GM12873 (cell line): ENCODE data around the gene SSH2.
A peak's percentile ranks its signal among the peaks of the same experiment; 100 is the strongest.

ENCODE experiments used
- CTCF ChIP-seq: IDR thresholded peaks from 2 replicates; pipeline ENCODE4 v1.5.1; 2012; ENCODE audit warnings: low read depth, mild to moderate bottlenecking, moderate library complexity, low read length, control low read depth; ENCODE audit not compliant: insufficient read depth; ENCODE audit errors: missing control alignments

The SSH2 gene

GRCh38 chr17:29579866-29580771 lies 349.9 kb downstream of the SSH2 start:
- peak; percentile 93 for TF ChIP-seq CTCF

DNA sequence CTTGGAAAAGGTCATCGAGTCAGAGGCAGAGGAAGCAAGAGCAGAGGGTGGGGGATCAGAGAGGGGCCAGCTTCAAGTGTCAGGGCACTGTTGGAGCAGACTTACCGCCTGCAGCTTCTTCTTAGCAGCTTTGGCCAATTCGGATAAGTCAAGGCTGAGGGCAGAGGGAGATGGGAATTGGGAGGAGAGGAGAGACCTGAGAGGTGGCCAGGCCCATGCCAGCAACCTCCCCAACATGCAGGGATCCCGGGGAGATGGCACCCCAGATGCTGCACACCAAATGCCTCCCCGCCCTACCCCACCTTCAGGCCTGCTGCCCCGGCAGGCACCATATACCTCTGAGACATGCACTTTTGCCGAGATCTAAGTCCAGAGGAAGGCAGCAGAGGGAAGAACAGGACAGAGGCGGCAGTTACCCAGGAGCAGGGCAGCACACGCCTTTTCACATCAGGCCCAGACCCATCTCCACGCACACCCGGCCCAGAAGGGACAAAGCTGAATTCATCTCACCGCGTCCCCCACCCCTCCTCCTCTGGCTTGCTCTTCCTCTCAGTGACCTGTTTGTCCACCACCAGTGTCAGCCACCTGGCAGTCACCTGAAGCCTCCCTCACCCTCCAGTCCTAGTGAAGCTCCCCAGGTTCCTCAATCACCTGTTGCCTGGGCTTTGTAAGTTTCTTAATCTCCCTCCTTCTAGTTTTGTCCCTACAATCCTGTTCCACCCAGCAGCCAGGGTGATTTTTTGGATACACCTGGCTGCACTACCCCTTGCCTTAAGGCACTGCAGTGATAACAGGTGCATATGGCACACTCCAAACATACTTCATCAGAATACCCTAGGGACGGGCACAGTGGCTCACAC lies 351.2 kb downstream of the SSH2 start:
- no peak for TF ChIP-seq CTCF

DNA sequence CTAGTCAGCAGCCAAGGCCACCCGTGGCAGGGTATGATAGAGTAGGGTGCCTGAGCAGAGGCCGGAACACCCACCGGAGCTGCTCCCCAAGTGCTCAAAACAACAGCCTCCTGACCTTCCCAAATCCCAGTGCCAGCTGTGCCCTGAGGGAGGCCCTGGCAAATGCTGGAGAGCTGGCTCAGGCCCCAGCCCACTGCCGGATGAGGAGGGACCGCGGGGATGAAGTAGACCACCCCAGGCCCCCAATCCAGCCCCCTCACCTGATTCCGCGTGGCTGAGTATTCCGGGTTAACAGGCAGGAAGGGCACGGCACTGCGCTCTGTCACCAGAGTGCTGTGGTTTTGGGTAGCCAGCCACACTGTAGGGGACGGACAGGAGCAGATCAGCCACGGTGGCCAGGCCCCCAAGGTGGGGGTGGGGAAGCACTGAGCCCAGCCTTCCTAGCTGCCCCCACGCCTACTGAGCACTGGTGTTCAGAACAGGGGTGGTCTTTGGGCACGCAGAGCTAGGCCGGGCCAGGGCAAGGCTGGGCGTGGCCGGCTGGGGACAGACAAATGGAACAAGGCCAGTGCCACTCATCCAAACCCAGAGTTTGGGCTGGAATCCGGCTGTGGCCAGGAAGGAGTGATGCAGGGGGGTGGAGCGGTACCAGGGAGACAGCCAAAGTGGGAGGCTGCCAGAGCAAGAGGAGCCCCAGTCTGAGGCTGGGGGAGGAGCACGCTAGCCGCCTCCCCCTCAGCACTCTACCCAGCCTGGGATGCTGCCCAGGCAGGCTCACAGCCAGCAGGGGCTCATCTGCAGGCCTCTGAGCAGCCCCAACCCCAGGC lies 352.4 kb downstream of the SSH2 start:
- no peak for TF ChIP-seq CTCF

- TF ChIP-seq CTCF: no peak
These were observed 353.0 kb downstream of the SSH2 start for GRCh38 chr17:29577001-29577370.

DNA sequence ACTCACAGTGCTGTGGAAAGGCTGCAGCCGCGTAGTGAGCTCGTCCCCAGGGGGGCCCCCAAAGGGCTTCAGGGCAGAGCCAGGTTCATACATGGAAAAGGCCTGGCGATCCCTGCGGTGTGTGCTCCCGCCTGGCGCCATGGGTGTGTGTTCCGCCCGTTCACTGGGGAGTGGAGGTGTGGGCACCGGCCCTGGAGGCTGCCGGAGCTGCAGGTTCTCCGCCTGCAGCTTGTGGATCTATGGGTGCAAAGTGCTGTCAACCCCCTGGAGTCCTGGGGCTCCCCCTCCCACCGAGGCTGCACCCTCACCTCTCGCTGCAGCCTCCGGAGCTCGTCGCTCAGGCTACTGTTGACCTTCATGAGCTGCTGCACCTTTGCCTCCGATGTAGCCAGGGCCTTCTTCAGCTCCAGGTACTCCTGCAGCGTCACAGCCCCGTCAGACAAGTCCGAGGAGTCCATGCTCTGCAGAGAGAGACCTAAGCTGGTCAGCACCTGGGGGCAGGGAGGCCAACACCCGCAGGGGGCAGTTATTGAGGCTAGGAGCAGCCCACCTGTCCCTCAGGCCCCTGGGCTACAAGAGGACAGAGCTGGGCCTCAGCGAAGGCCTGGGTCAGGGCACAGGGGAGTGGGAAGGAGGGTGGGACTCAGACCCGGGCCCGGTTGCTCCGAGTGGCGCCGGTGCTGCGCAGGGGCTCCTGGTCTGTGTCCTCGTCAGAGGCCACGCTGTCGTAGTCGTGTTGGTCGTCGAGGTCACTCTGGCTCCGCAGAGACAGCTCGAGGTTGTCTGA lies 353.6 kb downstream of the SSH2 start:
- no peak for TF ChIP-seq CTCF
